IMR-90 (cell line): ENCODE results near the gene RNF141.

Experiments
- CEBPB ChIP-seq: IDR thresholded peaks from 2 replicates; pipeline ENCODE4 v1.6.1; 2012; ENCODE audit warnings: low read depth, low read length, improper control_type of control experiment
- CHD1 ChIP-seq: IDR thresholded peaks from 2 replicates; pipeline ENCODE4 v1.6.1; 2012; ENCODE audit warnings: low read depth, low read length, improper control_type of control experiment
- POLR2A ChIP-seq: IDR thresholded peaks from 2 replicates; pipeline ENCODE4 v1.6.1; 2012; ENCODE audit warnings: mild to moderate bottlenecking, low read depth, low read length
- SMC3 ChIP-seq: fragments of 150-350 bp; IDR thresholded peaks from 2 replicates; pipeline ENCODE4 v1.6.1; 2016; ENCODE audit warnings: low read depth, mild to moderate bottlenecking, antibody characterized with exemption, low read length, moderate library complexity
- TF ChIP-seq, protein P1 (sequence below): conservative IDR thresholded peaks from 2 replicates; pipeline ENCODE4 v1.5.1; 2012; ENCODE audit warnings: mild to moderate bottlenecking, low read depth, low read length, improper control_type of control experiment

DNA sequence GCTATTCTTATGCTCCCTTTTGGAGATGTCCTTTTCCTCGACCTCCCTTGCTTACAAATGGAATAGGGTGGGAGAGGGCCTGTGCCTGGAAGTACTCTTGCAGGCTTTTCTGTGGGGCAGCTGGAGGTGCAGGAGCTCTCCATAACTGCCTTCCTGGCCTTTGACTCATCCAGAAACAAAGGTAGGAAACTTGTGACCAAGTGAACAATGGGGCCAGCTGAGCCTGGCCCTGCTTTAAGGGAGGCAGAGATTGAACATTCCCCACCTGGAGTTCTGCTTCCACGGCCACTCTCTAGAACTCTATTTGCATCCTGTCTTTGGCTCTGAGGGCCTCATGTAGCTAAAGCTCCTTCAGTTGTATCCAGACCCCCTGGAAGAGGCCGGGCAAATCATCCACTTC lies 32.6 kb upstream of the RNF141 start:
- TF ChIP-seq, protein P1, sequence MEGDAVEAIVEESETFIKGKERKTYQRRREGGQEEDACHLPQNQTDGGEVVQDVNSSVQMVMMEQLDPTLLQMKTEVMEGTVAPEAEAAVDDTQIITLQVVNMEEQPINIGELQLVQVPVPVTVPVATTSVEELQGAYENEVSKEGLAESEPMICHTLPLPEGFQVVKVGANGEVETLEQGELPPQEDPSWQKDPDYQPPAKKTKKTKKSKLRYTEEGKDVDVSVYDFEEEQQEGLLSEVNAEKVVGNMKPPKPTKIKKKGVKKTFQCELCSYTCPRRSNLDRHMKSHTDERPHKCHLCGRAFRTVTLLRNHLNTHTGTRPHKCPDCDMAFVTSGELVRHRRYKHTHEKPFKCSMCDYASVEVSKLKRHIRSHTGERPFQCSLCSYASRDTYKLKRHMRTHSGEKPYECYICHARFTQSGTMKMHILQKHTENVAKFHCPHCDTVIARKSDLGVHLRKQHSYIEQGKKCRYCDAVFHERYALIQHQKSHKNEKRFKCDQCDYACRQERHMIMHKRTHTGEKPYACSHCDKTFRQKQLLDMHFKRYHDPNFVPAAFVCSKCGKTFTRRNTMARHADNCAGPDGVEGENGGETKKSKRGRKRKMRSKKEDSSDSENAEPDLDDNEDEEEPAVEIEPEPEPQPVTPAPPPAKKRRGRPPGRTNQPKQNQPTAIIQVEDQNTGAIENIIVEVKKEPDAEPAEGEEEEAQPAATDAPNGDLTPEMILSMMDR = no peak
- no peak for TF ChIP-seq CEBPB
- no peak for TF ChIP-seq SMC3
- no peak for TF ChIP-seq POLR2A
- no peak for TF ChIP-seq CHD1
